ENCODE measurements around the gene LRRTM3. TPM values are rescaled to one million over a fixed set of nuclear protein-coding genes. Genes with fewer than 3 reads are reported as not detected.

The LRRTM3 gene
- total RNA-seq, 1 donor: not detected

DNA sequence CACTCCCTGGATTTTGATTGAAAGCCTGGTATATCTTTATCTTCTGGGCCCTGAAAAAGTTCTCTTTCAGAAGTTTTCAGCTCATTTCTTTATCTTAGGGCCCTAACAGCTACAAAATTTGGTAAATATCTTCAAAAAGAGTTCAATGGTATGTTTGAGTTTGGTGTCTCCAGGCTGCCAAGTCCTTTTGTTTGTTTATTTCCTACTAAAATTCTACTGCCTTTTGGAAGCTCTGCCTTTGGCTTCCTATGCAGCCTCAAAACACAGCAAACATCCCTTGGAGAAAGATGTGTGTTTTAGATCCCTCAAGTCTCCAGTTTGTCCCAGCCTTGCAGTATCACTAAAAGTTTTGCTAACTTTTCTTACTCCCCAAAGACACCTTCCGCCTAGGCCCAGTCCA lies 146.8 kb downstream of the LRRTM3 start:
- no peak overlapping the region for H2AFZ ChIP-seq (ENCODE audit: low read length)
- no peaks in the 10 kb centered on the region for H3K27me3 ChIP-seq (ENCODE audit: insufficient read depth, low read length)
- no peaks in the 10 kb centered on the region for H4K20me1 ChIP-seq (ENCODE audit: insufficient read depth, low read length)
- H3K4me3 ChIP-seq (ENCODE audit: insufficient read depth, low read length): no peak overlapping the region
- peak; percentile 37 for DNase-seq (ENCODE audit: insufficient read length, low spot score, missing footprints)
- H3K36me3 ChIP-seq (ENCODE audit: insufficient read depth, low read length): no peaks in the 10 kb centered on the region
- H3K27ac ChIP-seq (ENCODE audit: low read depth, low read length): no peak overlapping the region
- H3K4me1 ChIP-seq (ENCODE audit: insufficient read depth, low read length): no peaks in the 10 kb centered on the region
- no peaks in the 10 kb centered on the region for H3K79me2 ChIP-seq (ENCODE audit: insufficient read depth, low read length)
- H3K4me2 ChIP-seq (ENCODE audit: insufficient read depth, low read length): no peak overlapping the region
- TF ChIP-seq, protein P1, sequence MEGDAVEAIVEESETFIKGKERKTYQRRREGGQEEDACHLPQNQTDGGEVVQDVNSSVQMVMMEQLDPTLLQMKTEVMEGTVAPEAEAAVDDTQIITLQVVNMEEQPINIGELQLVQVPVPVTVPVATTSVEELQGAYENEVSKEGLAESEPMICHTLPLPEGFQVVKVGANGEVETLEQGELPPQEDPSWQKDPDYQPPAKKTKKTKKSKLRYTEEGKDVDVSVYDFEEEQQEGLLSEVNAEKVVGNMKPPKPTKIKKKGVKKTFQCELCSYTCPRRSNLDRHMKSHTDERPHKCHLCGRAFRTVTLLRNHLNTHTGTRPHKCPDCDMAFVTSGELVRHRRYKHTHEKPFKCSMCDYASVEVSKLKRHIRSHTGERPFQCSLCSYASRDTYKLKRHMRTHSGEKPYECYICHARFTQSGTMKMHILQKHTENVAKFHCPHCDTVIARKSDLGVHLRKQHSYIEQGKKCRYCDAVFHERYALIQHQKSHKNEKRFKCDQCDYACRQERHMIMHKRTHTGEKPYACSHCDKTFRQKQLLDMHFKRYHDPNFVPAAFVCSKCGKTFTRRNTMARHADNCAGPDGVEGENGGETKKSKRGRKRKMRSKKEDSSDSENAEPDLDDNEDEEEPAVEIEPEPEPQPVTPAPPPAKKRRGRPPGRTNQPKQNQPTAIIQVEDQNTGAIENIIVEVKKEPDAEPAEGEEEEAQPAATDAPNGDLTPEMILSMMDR (IDR thresholded peaks at IDR 0.05; ENCODE audit: extremely low read depth, low read depth, low read length): no peak
- peaks cover 2% of the 10 kb centered on the region for H3K9me3 ChIP-seq (ENCODE audit: low read depth, low read length)

DNA sequence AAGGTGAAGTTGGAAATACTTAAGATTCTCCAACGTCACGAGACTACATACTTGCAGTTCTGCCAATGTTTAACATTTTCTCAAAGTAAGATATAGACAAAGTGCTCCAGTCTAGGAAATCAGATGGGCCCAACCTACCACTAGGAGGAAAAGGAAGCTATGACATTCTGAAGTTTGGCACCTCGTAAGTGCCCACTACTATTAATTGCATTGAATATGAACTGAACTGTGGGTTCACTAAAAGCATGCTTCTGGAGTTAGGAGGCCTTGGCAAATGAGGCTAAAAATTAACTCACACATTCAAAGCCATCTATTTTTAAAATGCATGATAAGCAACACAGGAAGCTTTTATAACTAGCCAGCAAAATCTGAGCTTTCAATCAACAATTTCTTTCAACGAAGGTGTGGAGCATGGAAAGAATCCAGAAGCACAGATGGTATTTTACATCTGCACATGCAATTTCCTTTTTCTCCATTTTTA lies 149.7 kb downstream of the LRRTM3 start:
- no peak overlapping the region for H2AFZ ChIP-seq (ENCODE audit: low read length)

DNA sequence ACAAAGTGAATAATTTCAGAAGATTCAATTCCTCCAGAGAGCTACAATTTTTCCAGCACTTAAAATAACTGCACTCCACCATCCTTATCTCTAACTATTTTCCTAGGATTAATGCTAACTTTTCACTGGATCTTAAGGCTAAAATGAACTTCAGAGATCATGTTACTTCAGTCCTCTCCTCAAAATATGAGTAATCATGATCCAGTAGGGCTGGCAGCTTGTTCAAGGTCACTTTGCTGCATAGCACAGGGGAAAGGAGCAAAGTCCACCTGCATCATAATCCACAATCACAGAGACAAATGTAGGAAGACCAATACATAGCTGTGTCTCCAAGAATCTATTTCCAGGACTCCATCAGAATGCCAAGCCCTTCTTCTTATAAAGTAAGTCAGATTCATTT lies 150.3 kb downstream of the LRRTM3 start:
- Histone ChIP-seq H2AFZ (ENCODE audit: low read length) (no peak overlapping the region), H3K4me1 (ENCODE audit: insufficient read depth, low read length) (no peaks in the 10 kb centered on the region), H3K27ac (ENCODE audit: low read depth, low read length) (no peak overlapping the region), H3K4me3 (ENCODE audit: insufficient read depth, low read length) (no peak overlapping the region), H3K9me3 (ENCODE audit: low read depth, low read length) (peaks cover 2% of the 10 kb centered on the region), H3K4me2 (ENCODE audit: insufficient read depth, low read length) (no peak overlapping the region), H3K27me3 (ENCODE audit: insufficient read depth, low read length) (no peaks in the 10 kb centered on the region), H3K36me3 (ENCODE audit: insufficient read depth, low read length) (no peaks in the 10 kb centered on the region), H4K20me1 (ENCODE audit: insufficient read depth, low read length) (no peaks in the 10 kb centered on the region), H3K79me2 (ENCODE audit: insufficient read depth, low read length) (no peaks in the 10 kb centered on the region)
- no peak for DNase-seq (ENCODE audit: insufficient read length, low spot score, missing footprints)
- TF ChIP-seq, protein P1 (IDR thresholded peaks at IDR 0.05; ENCODE audit: extremely low read depth, low read depth, low read length): no peak

More for the DNA sequence above, 149.7 kb downstream of the LRRTM3 start:
- no peak overlapping the region for H3K27ac ChIP-seq (ENCODE audit: low read depth, low read length)
- H3K79me2 ChIP-seq (ENCODE audit: insufficient read depth, low read length): no peaks in the 10 kb centered on the region
- no peaks in the 10 kb centered on the region for H3K27me3 ChIP-seq (ENCODE audit: insufficient read depth, low read length)
- H4K20me1 ChIP-seq (ENCODE audit: insufficient read depth, low read length): no peaks in the 10 kb centered on the region
- no peaks in the 10 kb centered on the region for H3K36me3 ChIP-seq (ENCODE audit: insufficient read depth, low read length)
- peaks cover 2% of the 10 kb centered on the region for H3K9me3 ChIP-seq (ENCODE audit: low read depth, low read length)
- no peak overlapping the region for H3K4me2 ChIP-seq (ENCODE audit: insufficient read depth, low read length)
- H3K4me1 ChIP-seq (ENCODE audit: insufficient read depth, low read length): no peaks in the 10 kb centered on the region
- DNase-seq (ENCODE audit: insufficient read length, low spot score, missing footprints): no peak
- TF ChIP-seq, protein P1 (IDR thresholded peaks at IDR 0.05; ENCODE audit: extremely low read depth, low read depth, low read length): no peak
- H3K4me3 ChIP-seq (ENCODE audit: insufficient read depth, low read length): no peak overlapping the region

DNA sequence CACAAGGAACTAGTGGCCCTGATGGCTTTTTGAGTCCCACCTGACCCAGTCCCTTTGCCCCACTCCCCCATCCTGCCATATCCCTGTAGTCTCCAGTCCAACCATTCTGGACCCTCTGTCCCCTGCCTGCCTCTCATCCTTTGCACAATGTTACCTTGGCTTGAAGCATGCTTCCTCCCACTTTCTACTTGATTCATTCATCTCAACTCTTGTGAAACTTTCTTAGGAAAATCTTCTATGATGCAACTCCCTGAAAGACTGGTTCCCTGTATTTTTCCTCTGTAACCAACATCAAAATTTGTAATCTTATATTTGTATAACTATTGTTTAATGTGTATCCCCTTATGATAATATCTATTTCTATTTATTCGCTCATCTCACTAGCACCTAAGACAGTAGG lies 151.5 kb downstream of the LRRTM3 start:
- TF ChIP-seq, protein P1 (IDR thresholded peaks at IDR 0.05; ENCODE audit: extremely low read depth, low read depth, low read length): no peak
- Histone ChIP-seq H3K4me1 (ENCODE audit: insufficient read depth, low read length) (no peaks in the 10 kb centered on the region), H4K20me1 (ENCODE audit: insufficient read depth, low read length) (no peaks in the 10 kb centered on the region), H3K4me2 (ENCODE audit: insufficient read depth, low read length) (no peak overlapping the region), H3K4me3 (ENCODE audit: insufficient read depth, low read length) (no peak overlapping the region), H3K9me3 (ENCODE audit: low read depth, low read length) (peaks cover 2% of the 10 kb centered on the region), H2AFZ (ENCODE audit: low read length) (no peak overlapping the region), H3K79me2 (ENCODE audit: insufficient read depth, low read length) (no peaks in the 10 kb centered on the region), H3K36me3 (ENCODE audit: insufficient read depth, low read length) (no peaks in the 10 kb centered on the region), H3K27me3 (ENCODE audit: insufficient read depth, low read length) (no peaks in the 10 kb centered on the region), H3K27ac (ENCODE audit: low read depth, low read length) (no peak overlapping the region)
- no peak for DNase-seq (ENCODE audit: insufficient read length, low spot score, missing footprints)
